ENCODE data around the gene HOXC9. TPM values are rescaled to one million over a fixed set of nuclear protein-coding genes. Genes with fewer than 3 reads are reported as not detected.

HOXC9 gene
- total RNA-seq, 1 donor from 2014 or later = not detected

- no peak overlapping the region for H3K27ac ChIP-seq (replicated peaks)
- intact Hi-C loops (cut with micrococcal nuclease) = no loop called here
- no peak for DNase-seq
- H3K36me3 ChIP-seq = no peaks in the 10 kb centered on the region
- H3K9me3 ChIP-seq (replicated peaks) = no peaks in the 10 kb centered on the region
- H3K4me3 ChIP-seq = no peak overlapping the region
- peaks cover 38% of the 10 kb centered on the region for H3K4me1 ChIP-seq
- peaks cover 100% of the 10 kb centered on the region for H3K27me3 ChIP-seq (ENCODE audit: low read depth)
- no peak for TF ChIP-seq CTCF (IDR thresholded peaks at IDR 0.05; ENCODE audit: borderline replicate concordance)
Measured at GRCh38 chr12:53997204-53998109, 2.5 kb upstream of the HOXC9 start.

GRCh38 chr12:53998110-53998899 is 1.7 kb upstream of the HOXC9 start:
- H3K4me1 ChIP-seq = peaks cover 38% of the 10 kb centered on the region
- H3K27me3 ChIP-seq (ENCODE audit: low read depth) = peaks cover 100% of the 10 kb centered on the region

GRCh38 chr12:53998900-53999236 is 1.1 kb upstream of the HOXC9 start:
- TF ChIP-seq CTCF (IDR thresholded peaks at IDR 0.05; ENCODE audit: borderline replicate concordance) = no peak
- peaks cover 38% of the 10 kb centered on the region for H3K4me1 ChIP-seq
- H3K27me3 ChIP-seq (ENCODE audit: low read depth) = peaks cover 100% of the 10 kb centered on the region
- no peaks in the 10 kb centered on the region for H3K36me3 ChIP-seq
- no peak overlapping the region for H3K27ac ChIP-seq (replicated peaks)
- no peaks in the 10 kb centered on the region for H3K9me3 ChIP-seq (replicated peaks)
- DNase-seq = no peak
- no peak overlapping the region for H3K4me3 ChIP-seq
- intact Hi-C loops (cut with micrococcal nuclease) = no loop called here

More at GRCh38 chr12:53998110-53998899, 1.7 kb upstream of the HOXC9 start:
- intact Hi-C loops (cut with micrococcal nuclease) = no loop called here
- no peak for TF ChIP-seq CTCF (IDR thresholded peaks at IDR 0.05; ENCODE audit: borderline replicate concordance)
- no peaks in the 10 kb centered on the region for H3K9me3 ChIP-seq (replicated peaks)
- DNase-seq = no peak
- no peaks in the 10 kb centered on the region for H3K36me3 ChIP-seq
- H3K27ac ChIP-seq (replicated peaks) = no peak overlapping the region
- no peak overlapping the region for H3K4me3 ChIP-seq

GRCh38 chr12:53999559-54000115 is 324 bp upstream of the HOXC9 start:
- intact Hi-C loops (cut with micrococcal nuclease) = no loop called here
- Histone ChIP-seq H3K4me3 (peak overlapping the region; percentile 52), H3K9me3 (replicated peaks) (no peaks in the 10 kb centered on the region), H3K4me1 (peaks cover 32% of the 10 kb centered on the region), H3K36me3 (no peaks in the 10 kb centered on the region), H3K27ac (replicated peaks) (no peak overlapping the region), H3K27me3 (ENCODE audit: low read depth) (peaks cover 100% of the 10 kb centered on the region)
- DNase-seq = no peak
- no peak for TF ChIP-seq CTCF (IDR thresholded peaks at IDR 0.05; ENCODE audit: borderline replicate concordance)

GRCh38 chr12:54001283-54002187 is 1.6 kb downstream of the HOXC9 start:
- Histone ChIP-seq H3K4me1 (peaks cover 19% of the 10 kb centered on the region), H3K4me3 (no peak overlapping the region), H3K27me3 (ENCODE audit: low read depth) (peaks cover 100% of the 10 kb centered on the region), H3K9me3 (replicated peaks) (no peaks in the 10 kb centered on the region), H3K36me3 (no peaks in the 10 kb centered on the region), H3K27ac (replicated peaks) (no peak overlapping the region)
- DNase-seq = no peak
- TF ChIP-seq CTCF (IDR thresholded peaks at IDR 0.05; ENCODE audit: borderline replicate concordance) = no peak
- intact Hi-C loops (cut with micrococcal nuclease) = no loop called here
